GM23338 (cell line): Measurements from ENCODE around the gene IPO8. TPM values are rescaled to one million over a fixed set of nuclear protein-coding genes. Genes with fewer than 3 reads are reported as not detected.

ENCODE experiments used
- ATAC-seq: fragments of 200-7000 bp; cut with Tn5 transposase; 3 replicates; pipeline ENCODE4 v1.9.1; 2020
- DNase-seq: peaks from one replicate; pipeline ENCODE4 v3.0.0-alpha.2; 2015; ENCODE audit warnings: low spot score
- H2AFZ ChIP-seq: fragments of 200-600 bp; sonication (generic); 2 replicates; pipeline ENCODE4 v1.8.0; 2016; ENCODE audit warnings: antibody characterized with exemption, mild to moderate bottlenecking, moderate library complexity
- H3F3A ChIP-seq: fragments of 200-600 bp; sonication (generic); replicated peaks from 2 replicates; pipeline ENCODE4 v1.8.0; 2017; ENCODE audit warnings: antibody characterized with exemption, mixed run types, low read depth
- H3K27ac ChIP-seq: fragments of 200-600 bp; sonication (generic); 2 replicates; pipeline ENCODE4 v1.6.1; 2016; ENCODE audit warnings: low read depth
- H3K27me3 ChIP-seq: fragments of 200-600 bp; sonication (generic); 2 replicates; pipeline ENCODE4 v1.8.0; 2016; ENCODE audit warnings: mild to moderate bottlenecking, mixed run types, moderate library complexity; ENCODE audit not compliant: insufficient read depth
- H3K36me3 ChIP-seq: fragments of 200-600 bp; sonication (generic); 2 replicates; pipeline ENCODE4 v1.8.0; 2016; ENCODE audit warnings: mild to moderate bottlenecking; ENCODE audit not compliant: insufficient read depth
- H3K4me1 ChIP-seq: fragments of 200-600 bp; sonication (generic); 2 replicates; pipeline ENCODE4 v1.8.0; 2016; ENCODE audit warnings: mild to moderate bottlenecking, moderate library complexity; ENCODE audit not compliant: insufficient read depth
- H3K4me2 ChIP-seq: fragments of 200-600 bp; sonication (generic); 2 replicates; pipeline ENCODE4 v1.7.1; 2017; ENCODE audit warnings: mixed run types
- H3K4me3 ChIP-seq: fragments of 200-600 bp; sonication (generic); 2 replicates; pipeline ENCODE4 v1.6.1; 2016; ENCODE audit warnings: mixed run types
- H3K79me2 ChIP-seq: fragments of 200-600 bp; sonication (generic); replicated peaks from 2 replicates; pipeline ENCODE4 v1.8.0; 2017; ENCODE audit warnings: mild to moderate bottlenecking; ENCODE audit not compliant: insufficient read depth
- H3K9me2 ChIP-seq: fragments of 200-600 bp; sonication (generic); 2 replicates; pipeline ENCODE4 v1.8.0; 2017; ENCODE audit not compliant: insufficient read depth
- H4K20me1 ChIP-seq: fragments of 200-600 bp; sonication (generic); replicated peaks from 2 replicates; pipeline ENCODE4 v1.8.0; 2017; ENCODE audit warnings: mild to moderate bottlenecking; ENCODE audit not compliant: insufficient read depth
- H3K27ac Mint-ChIP-seq: 2 replicates; pipeline ENCODE4 v1.8.0; 2020; ENCODE audit warnings: inconsistent platforms, mild to moderate bottlenecking, moderate library complexity, mixed read lengths
- H3K27me3 Mint-ChIP-seq: 3 replicates; pipeline ENCODE4 v1.8.0; 2022; ENCODE audit warnings: low read depth, mild to moderate bottlenecking, moderate library complexity, mixed read lengths, inconsistent platforms; ENCODE audit not compliant: insufficient read depth, poor library complexity
- H3K36me3 Mint-ChIP-seq: 3 replicates; pipeline ENCODE4 v1.8.0; 2021; ENCODE audit warnings: low read depth, mild to moderate bottlenecking, inconsistent platforms, moderate library complexity, mixed read lengths
- H3K4me1 Mint-ChIP-seq: 3 replicates; pipeline ENCODE4 v1.8.0; 2020; ENCODE audit warnings: mild to moderate bottlenecking, inconsistent platforms, mixed read lengths
- H3K4me3 Mint-ChIP-seq: 3 replicates; pipeline ENCODE4 v1.8.0; 2021; ENCODE audit warnings: moderate library complexity, mild to moderate bottlenecking, inconsistent platforms, mixed read lengths
- H3K9me3 Mint-ChIP-seq: 3 replicates; pipeline ENCODE4 v1.8.0; 2020; ENCODE audit warnings: moderate library complexity, mild to moderate bottlenecking, inconsistent platforms, mixed read lengths
- CREB1 ChIP-seq: fragments of 250-450 bp; sonication (Bioruptor Pico); IDR thresholded peaks from 2 replicates; pipeline ENCODE4 v1.5.0; 2020; ENCODE audit warnings: low read depth, mild to moderate bottlenecking, moderate library complexity
- ETS1 ChIP-seq: IDR thresholded peaks from 2 replicates; pipeline ENCODE4 v1.6.1; 2016; ENCODE audit warnings: antibody characterized with exemption
- EZH2 ChIP-seq: fragments of 200-600 bp; sonication (generic); IDR thresholded peaks from one replicate; pipeline ENCODE4 v1.8.0; 2017; ENCODE audit warnings: antibody characterized with exemption, mild to moderate bottlenecking, low read depth; ENCODE audit not compliant: unreplicated experiment
- JUNB ChIP-seq: IDR thresholded peaks from one replicate; pipeline ENCODE4 v1.6.1; 2016; ENCODE audit warnings: antibody characterized with exemption; ENCODE audit not compliant: unreplicated experiment
- POLR2AphosphoS5 ChIP-seq: IDR thresholded peaks from 2 replicates; pipeline ENCODE4 v1.6.1; 2016; ENCODE audit warnings: antibody characterized with exemption, low read depth
- ZNF331 ChIP-seq: fragments of 250-450 bp; sonication (Bioruptor Pico); IDR thresholded peaks from 2 replicates; pipeline ENCODE4 v1.5.0; 2020; ENCODE audit warnings: low read depth, mild to moderate bottlenecking, moderate library complexity
- ZNF462 ChIP-seq: fragments of 250-450 bp; sonication (Bioruptor Pico); IDR thresholded peaks from 2 replicates; pipeline ENCODE4 v1.5.0; 2020; ENCODE audit warnings: mild to moderate bottlenecking, moderate library complexity
- long read RNA-seq: library from polyadenylated mRNA; unstranded; transcript quantifications from one replicate; pipeline ENCODE4 v2.0.0, GENCODE V29; 2020; ENCODE audit not compliant: unreplicated experiment
- polyA plus RNA-seq: library from polyadenylated mRNA; unstranded; fragments of >200 nt; fragmentation: Nextera tagmentation; extraction: Ambion mirVana; gene quantifications from 2 replicates; pipeline ENCODE4 v1.2.1, GENCODE V29; 2016
- total RNA-seq: library from RNA; depleted of rRNA; stranded (reverse); fragments of >200 nt; shearing (Covaris generic); gene quantifications from 2 replicates; pipeline ENCODE4 v1.2.3, GENCODE V29; 2014; rRNA removed

Gene IPO8
- 53.6 and 58.2 TPM in 2 replicates for total RNA-seq
- 11.2 and 13.4 TPM in 2 replicates for polyA plus RNA-seq
- long read RNA-seq, partial matches to known transcripts = 1 of 1 reads
- long read RNA-seq, other reads (novel, unspliced or antisense) = 0 of 1 reads

- Histone ChIP-seq H2AFZ (peak within 1 kb of the TSS; percentile 89), H3K4me2 (peak within 1 kb of the TSS; percentile 98), H3K79me2 (peaks cover 40% of the 10 kb centered on the region), H3K36me3 (no peaks in the 10 kb centered on the region), H3K4me3 (peak within 1 kb of the TSS; percentile 95), H3F3A (0 out of 2 replicates have a peak, but pooled peaks cover 3% of the 10 kb centered on the region), H3K9me2 (no peaks in the 10 kb centered on the region), H3K27ac (peak within 1 kb of the TSS; percentile 61; the same call in 1 of the 2 replicates), H3K4me1 (peaks cover 34% of the 10 kb centered on the region), H3K27me3 (no peaks in the 10 kb centered on the region), H4K20me1 (peaks cover 9% of the 10 kb centered on the region)
- Mint-ChIP-seq H3K27ac (peak within 1 kb of the TSS; percentile 83), H3K9me3 (no peaks in the 10 kb centered on the region), H3K36me3 (no peaks in the 10 kb centered on the region), H3K4me3 (peak within 1 kb of the TSS; percentile 90), H3K4me1 (peaks cover 38% of the 10 kb centered on the region), H3K27me3 (peaks cover 7% of the 10 kb centered on the region)
- DNase-seq = peak; percentile 95
- peak; percentile 88 for ATAC-seq
- peak; percentile 49; the same call in 1 of the 2 replicates for TF ChIP-seq CREB1 (CRISPR knock-in tag)
- peak; percentile 92 for TF ChIP-seq ETS1
- peak; percentile 52; the same call in 1 of the 2 replicates for TF ChIP-seq POLR2AphosphoS5
- no peak for TF ChIP-seq JUNB
These were observed at the start of gene IPO8 for GRCh38 chr12:30695199-30696102. TSS of gene IPO8 (minus strand) at chr12:30695869. CDS start at chr12:30695647, 222 bp downstream.

GRCh38 chr12:30744321-30744720 is 48.7 kb upstream of the IPO8 start:
- peaks cover 14% of the 10 kb centered on the region; the same call in 1 of the 2 replicates for H4K20me1 ChIP-seq
- ATAC-seq = no peak
- no peak overlapping the region for H3K4me3 Mint-ChIP-seq
- H3K36me3 ChIP-seq = peaks cover 15% of the 10 kb centered on the region
- H3K79me2 ChIP-seq = peaks cover 92% of the 10 kb centered on the region
- no peaks in the 10 kb centered on the region for H3K27me3 ChIP-seq
- no peak overlapping the region for H3K4me3 ChIP-seq
- H2AFZ ChIP-seq = no peak overlapping the region
- H3K27ac ChIP-seq = no peak overlapping the region
- H3K9me2 ChIP-seq = no peaks in the 10 kb centered on the region
- DNase-seq = no peak
- peaks cover 33% of the 10 kb centered on the region for H3K36me3 Mint-ChIP-seq
- H3K4me1 ChIP-seq = no peaks in the 10 kb centered on the region
- H3K27ac Mint-ChIP-seq = no peak overlapping the region
- H3F3A ChIP-seq = no peaks in the 10 kb centered on the region
- no peaks in the 10 kb centered on the region for H3K9me3 Mint-ChIP-seq
- H3K4me1 Mint-ChIP-seq = no peaks in the 10 kb centered on the region
- no peaks in the 10 kb centered on the region for H3K27me3 Mint-ChIP-seq
- TF ChIP-seq ZNF462 (no peak), ZNF331 (CRISPR knock-in tag) (no peak), EZH2 (no peak)
- no peak overlapping the region for H3K4me2 ChIP-seq
